GM18507 (cell line): ENCODE results near the gene GRIK3.

Source experiments
- DNase-seq: peaks from one replicate; pipeline ENCODE4 v3.0.0; 2011; ENCODE audit warnings: low read depth; ENCODE audit not compliant: insufficient read length; ENCODE audit errors: extremely low spot score
- FAIRE-seq: peaks from 2 replicates; lab custom pipeline; 2011; peaks lifted over from hg19 to GRCh38; lab: Jason Lieb, UNC

The GRIK3 gene

GRCh38 chr1:37020653-37021277 lies 13.6 kb downstream of the GRIK3 start:
- no peak for FAIRE-seq
- DNase-seq, result no peak

DNA sequence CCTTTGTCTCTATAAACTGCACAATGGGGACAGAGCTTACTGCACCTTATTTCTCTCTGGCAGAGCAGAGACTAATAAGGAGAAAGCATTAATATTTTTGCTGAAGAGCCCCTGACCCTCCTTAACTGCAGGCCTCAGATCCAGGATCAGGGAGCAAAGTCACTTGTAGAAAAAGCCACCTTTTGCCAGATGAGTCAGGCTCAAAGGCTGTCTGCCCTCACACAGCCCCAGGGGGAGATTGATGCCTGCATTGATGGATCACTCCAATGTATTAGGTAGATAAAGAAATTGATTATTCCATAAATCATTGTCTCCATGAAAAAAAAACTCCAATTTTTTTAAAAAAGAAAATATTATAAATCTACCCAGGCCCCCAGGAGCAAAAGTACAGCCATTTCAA lies 15.8 kb downstream of the GRIK3 start:
- FAIRE-seq, result no peak

DNA sequence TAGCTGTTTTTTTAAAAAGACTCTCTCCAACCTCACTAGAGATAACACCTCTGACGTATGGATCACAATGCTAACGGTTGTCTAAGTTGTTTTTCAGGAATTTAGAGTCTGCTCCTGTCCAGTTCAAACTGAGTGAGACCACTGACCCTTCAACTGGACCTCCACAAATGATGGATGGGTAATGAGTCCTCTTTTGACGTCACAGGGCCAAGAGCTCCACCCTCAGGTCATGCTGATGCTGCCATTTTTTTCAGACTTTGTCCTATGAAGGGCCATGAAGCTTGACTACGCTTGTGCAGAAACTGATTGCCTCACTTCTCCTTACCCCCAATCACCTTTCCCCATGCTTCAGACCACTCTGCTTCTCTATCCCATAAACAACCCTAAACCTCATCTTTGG lies 16.6 kb downstream of the GRIK3 start:
- DNase-seq, result no peak
- no peak for FAIRE-seq

More for the DNA sequence above, 15.8 kb downstream of the GRIK3 start:
- DNase-seq, result no peak

DNA sequence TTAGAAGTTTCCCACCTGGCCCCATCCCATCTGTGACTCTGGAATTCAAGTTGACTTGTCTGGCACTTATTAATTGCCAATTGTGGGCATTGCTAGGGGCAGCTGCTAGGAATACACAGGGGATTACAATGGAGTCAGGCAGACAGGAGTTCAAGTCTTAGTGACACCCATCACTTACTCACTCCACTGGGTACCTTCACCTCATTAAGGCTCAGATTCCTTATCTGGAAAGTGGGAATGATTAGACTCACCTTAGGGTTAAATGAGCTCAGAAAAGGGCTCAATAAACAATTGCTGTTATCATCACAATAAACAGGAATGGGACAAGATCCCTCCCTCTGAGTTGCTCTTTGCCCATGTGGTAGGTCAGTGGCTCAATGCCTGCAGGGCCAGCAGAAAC lies 18.2 kb downstream of the GRIK3 start:
- DNase-seq (no peak), FAIRE-seq (no peak)

- no peak for DNase-seq
- FAIRE-seq, result no peak
These were observed 18.6 kb downstream of the GRIK3 start for GRCh38 chr1:37015713-37016112.

GRCh38 chr1:37012226-37012625 lies 22.1 kb downstream of the GRIK3 start:
- FAIRE-seq (no peak), DNase-seq (no peak)

DNA sequence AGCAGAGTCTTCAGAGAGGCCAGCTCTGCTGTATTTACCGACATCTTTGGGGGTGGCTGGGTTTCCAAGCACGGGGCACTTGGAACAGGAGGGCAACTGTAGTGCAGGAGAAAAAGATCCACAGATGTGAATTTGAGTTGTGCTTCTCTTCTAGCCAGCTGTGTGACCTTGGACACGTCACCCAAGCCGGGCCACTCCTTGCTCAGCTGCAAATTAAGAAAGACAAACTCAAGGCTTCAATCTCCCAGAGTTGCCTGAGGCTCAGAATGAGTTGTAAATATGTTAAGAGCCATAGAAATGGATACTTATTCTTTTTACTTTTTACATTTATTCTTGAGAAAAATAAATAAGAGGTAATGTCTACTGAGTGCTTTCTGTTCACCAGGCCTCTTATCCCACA lies 24.3 kb downstream of the GRIK3 start:
- DNase-seq, result no peak
- FAIRE-seq, result no peak

GRCh38 chr1:37009521-37009920 lies 24.8 kb downstream of the GRIK3 start:
- DNase-seq (no peak), FAIRE-seq (no peak)

DNA sequence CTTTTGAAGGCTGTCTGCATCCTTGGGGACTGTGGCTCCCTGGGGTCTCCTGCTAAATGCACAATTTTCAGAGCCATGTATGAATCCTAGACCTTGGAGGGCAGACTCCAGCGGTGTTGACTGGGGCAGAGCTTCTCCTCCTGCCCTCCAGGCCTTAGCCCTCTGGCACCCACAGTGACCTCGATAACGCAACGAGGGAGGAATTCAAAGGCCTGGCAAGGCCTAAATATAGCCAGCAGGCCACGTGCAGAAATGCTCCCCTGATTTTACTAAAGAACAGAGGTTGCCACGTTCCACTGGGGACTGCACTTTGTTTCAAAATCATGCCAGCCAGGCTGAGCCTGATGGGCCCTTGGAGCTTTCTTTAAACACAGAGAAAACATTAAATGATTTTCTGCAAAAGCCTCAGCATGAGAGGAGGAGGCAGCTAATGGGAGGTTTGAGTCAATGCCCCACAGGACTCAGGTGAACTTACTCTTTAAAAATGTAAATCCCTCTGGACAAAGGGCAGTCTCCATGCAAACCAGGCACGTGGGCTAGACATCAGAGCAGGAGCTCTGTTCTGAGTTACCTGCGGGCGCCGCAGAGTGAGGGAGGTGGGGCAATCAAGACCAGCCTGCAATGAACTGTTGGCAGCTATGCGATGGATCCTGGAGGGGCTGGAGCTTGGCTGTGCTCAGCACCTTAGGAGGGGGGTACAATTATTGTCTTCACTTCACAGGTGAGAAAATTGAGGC lies 28.0 kb downstream of the GRIK3 start:
- no peak for FAIRE-seq
- no peak for DNase-seq

DNA sequence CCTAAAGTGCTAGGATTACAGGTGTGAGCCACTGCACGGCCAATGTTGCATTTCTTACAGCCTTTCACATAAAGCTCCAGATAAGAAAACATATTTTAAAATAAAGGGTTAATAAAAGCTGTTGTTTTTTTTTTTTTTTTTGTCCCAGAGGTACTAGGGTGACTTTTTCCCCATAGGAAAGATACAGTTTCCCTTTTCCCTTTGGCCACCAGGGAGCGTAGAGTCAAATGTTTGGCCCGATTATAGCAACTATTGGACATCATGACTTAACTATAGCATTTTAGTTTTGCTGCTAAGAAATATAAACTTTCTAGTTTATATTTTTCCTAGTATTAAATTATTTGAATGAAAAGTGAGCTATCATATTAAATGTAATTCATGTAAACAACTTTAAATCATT lies 31.4 kb downstream of the GRIK3 start:
- FAIRE-seq, result no peak
- DNase-seq, result no peak

- DNase-seq, result no peak
- FAIRE-seq, result no peak
These were observed 32.6 kb downstream of the GRIK3 start for GRCh38 chr1:37001703-37002102.

- FAIRE-seq, result no peak
- DNase-seq, result no peak
These were observed 38.2 kb downstream of the GRIK3 start for GRCh38 chr1:36996106-36996505.

- no peak for DNase-seq
- FAIRE-seq, result no peak
These were observed 39.4 kb downstream of the GRIK3 start for GRCh38 chr1:36994868-36995267.

GRCh38 chr1:36994294-36994693 lies 40.0 kb downstream of the GRIK3 start:
- FAIRE-seq (no peak), DNase-seq (no peak)

DNA sequence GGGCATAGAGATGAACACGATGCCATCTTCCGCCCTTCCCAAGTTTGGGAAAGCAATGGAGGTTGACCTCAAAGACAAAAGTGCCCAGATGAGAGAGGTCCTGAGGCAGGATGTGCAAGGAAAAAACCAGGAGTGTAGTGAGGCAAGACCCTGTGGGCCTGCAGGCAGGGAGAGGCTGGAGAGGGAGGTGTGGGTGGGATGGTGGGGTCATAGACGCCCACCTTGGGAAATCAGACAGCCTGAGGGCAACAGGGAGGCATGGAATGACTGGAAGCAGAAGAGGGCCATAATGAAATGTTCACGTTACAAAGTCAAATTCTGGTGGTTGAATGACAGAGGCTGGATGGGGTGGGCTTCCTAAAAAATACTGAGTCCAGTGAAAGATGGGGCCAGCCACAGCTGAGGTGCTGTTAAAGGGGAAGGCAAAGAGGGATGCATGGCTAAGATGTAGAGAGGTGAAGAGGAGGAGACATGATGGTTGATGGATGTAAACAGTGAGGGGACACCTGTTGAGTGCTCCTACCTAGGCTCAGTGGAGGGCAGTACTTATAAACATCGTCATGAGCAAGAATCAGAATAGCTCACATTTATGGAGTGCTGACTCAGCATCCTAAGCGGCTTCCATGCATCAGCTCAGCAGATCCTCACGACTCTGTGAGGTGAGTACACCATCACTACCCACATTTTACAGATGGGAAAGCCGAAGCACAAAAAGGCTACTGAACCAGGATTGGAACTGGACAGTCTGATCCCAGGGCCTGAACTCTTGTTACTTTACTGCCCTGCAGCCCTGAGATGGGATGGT lies 42.0 kb downstream of the GRIK3 start:
- no peak for DNase-seq
- no peak for FAIRE-seq

DNA sequence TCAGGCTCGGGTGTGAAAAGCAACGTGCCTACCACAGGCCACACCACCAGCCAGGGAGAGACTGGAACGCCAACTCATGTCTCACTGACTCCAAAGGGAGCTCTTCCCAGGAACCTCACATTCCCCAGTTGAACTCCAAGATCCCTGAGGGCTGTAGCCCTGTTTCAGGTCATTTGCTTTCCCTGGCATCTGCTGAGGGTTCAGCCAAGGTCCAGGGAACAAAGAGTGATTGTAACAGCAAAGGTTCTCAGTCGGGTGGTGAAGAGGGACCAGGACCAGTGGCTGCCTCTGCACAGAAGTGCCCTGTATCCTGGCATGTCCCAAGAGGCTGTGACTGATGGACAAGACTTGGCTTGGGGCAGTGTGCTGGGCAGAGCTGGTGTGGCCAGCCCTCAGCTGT lies 42.8 kb downstream of the GRIK3 start:
- no peak for FAIRE-seq

GRCh38 chr1:36990928-36991327 lies 43.4 kb downstream of the GRIK3 start:
- FAIRE-seq (no peak), DNase-seq (no peak)

More for the DNA sequence above, 42.8 kb downstream of the GRIK3 start:
- no peak for DNase-seq

GRCh38 chr1:36989241-36989640 lies 45.1 kb downstream of the GRIK3 start:
- FAIRE-seq, result no peak
- DNase-seq, result no peak

GRCh38 chr1:36988741-36989193 lies 45.5 kb downstream of the GRIK3 start:
- FAIRE-seq (no peak), DNase-seq (no peak)

DNA sequence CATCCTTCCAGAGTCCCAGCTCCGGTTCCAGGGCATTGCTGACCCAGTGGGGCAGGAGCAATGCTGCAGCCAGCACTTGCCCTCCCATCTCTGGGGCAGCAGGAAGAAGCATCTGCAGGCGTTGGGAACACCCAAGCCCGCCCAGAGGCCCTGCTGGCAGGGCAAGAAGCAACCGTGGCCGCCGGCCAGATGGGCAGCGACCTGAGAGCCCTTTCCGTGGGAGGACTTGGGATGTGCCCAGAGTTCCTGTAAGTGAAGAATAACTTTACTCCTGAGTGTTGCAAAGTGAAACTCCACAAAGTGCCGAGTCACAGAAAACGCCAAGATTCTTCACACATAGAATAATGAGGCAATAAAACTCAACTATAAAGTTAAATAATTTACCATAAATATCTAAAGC lies 46.0 kb downstream of the GRIK3 start:
- DNase-seq (no peak), FAIRE-seq (no peak)

GRCh38 chr1:36987276-36987675 lies 47.0 kb downstream of the GRIK3 start:
- DNase-seq (no peak), FAIRE-seq (no peak)
